HG02852 (cell line): ENCODE results near the gene ATRN.

Experiments used
- ATAC-seq: cut with Tn5 transposase; IDR thresholded peaks from one replicate; pipeline ENCODE4 v1.9.1; 2021; ENCODE audit warnings: mild to moderate bottlenecking, moderate library complexity; ENCODE audit not compliant: unreplicated experiment

The ATRN gene

DNA sequence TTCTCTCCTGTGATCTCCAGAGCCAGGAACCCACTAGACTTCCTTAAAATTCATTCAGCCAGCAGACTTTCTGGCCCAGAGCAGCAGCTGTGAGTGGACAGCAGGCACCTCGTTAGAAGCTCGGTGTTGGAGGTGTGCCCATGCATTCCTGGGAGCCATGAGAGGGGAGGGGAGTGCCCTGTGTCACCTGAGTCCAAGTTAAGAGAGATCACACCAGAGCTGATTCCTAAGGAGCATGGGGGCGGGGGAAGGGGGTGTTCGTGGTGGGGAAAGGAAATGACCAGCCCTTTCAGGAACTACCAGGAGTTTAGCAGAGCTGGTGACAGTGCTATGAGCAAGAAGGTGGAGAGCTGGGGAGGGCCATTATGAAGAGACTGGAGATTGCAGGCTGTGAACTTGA, 145.4 kb downstream of the ATRN start:
- ATAC-seq: no peak

DNA sequence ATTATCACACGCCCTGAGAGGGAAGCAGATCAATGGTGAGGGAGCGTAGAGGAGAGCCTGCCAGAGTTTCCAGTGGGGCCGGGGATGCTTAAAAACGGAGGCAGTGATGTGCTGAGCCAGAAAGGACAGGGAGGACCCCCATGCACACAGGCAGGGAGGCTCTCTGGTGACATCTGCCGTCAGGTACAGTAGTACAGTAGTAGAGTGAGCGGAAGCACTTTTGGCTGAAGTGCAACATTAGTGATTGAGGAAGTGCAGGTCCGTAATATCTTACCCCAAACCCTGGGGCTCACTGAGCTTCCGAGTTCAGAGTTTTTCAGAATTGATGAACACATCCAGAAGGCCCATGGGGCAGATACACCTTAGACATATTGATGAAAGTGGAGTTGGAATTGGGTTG, 150.3 kb downstream of the ATRN start:
- no peak for ATAC-seq

DNA sequence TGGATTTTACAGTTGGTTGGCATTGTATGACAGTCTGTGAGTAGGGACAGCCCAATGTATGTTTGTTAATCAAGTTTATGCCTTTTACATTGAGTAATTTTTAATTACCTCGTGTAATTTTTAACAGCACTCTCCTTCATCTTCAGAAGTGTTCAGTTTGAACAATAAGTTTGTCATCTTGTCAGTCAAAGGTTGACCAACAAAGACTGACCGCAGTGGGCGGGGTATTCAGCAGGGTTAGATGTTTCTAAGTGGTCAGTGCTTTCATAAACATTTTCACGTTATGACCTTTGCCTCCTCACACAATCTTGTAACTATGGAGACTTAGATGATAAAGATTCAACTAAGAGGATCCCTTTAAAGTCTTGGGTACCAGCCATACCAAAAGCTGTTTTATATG, 151.6 kb downstream of the ATRN start:
- ATAC-seq: no peak

DNA sequence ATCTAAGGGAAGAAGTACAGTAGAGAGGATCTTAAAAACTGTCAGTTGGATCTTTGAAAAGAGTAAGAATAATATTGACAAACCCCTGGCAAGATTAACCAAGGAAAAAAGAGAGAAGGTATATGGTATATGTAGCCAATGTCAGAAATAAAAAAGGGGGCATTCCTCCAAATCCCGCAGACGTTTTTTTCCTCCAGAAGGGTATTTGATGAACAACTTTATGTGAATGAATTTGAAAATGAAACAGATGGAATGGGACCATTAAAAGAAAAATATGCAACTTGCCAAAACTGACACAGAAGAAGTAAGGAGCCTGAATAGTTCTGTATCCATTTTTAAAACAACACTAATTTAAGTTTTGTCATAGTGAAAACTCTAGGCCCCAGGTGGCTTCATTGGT, 156.7 kb downstream of the ATRN start:
- no peak for ATAC-seq

DNA sequence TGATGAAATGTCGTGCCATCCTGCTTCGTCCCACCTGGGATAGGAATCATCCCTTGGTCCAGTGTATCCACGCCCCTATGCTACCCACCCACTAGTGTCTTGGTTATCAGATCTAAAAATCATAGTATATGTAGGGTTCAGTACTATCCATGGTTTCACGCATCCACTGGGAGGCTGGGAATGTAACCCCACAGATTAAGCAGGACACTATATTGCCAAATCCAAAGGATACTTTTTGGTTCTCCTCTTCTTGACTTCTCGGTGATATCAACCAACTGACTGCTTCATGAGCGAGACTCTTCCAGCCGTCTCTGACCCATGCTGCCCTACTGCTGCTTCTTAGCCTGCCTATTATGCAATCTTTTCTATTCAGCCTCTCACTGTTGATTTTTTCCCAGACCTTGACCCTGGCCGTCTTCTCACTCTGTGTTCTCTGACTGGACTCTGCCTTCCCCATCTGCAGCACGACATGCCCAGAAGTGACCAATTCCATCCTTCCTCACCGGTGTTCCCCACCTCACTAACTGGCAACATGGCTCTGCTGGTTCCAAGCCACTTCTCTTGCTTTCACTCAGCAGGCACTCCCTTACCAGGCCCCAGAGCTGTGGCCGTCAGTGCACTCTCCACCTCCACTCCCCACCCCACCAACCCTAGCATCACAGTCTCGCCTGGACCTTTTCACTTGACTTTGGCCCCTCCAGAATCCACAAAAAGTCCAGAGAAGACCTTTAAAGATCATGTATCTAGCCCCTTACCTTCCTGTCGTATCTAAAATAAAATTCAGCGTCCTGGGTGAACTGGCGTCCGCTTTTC, 157.9 kb downstream of the ATRN start:
- ATAC-seq: no peak

DNA sequence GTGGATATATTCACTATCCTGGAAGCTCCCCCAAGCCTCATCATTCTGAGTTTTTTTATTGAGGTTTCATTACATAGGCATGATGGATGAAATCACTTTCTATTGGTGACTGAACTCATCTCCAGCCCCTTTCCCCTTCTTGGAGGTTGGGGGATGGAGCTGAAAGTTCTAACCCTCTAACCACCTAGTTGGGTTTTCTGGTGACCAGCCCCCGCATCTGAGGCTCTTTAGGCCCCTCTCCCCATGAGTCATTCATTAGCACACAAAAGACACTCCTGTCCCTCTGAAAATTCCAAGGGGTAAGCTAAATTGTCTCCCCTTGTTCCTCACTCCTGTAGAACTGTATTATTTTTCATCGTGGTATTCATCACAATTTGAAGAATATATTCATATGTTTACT, 159.1 kb downstream of the ATRN start:
- ATAC-seq: no peak

DNA sequence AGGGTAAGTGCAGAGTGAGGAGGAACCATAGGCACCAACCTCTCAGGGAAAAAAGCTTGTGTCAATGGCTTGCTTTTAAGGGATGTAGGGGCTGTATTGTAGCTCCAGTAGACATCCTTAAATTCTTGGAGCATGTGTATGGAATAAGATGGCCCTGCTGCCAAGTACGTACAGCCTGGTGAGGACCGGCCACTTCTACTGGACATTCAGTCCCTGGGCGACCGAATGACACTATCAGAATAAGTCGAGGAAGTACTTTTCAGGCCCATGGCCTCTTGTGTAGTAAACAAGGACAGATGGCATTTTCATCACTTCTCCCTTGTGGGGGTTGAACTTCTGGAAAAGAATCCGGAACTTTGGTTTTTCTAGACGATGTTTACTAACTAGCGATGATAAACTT, 159.6 kb downstream of the ATRN start:
- ATAC-seq: no peak

DNA sequence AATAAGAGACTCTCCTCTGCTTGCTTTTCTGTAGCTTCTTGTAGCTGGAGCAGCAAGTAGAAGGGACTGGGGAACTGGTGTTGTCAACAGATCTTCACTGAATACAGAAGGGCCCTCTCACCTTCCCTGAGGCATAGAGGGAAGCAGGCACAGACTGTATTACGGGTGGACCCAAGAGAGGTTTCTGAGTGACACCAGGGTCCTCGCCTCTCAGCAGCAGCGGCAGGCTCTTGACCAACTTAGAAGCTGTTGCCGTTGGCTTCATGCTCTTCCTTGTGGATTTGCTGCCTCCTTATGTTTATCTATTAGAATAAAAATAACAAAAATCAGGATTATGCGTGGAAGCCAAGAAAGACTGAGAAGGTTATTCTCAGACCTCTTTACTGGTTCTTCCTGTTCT, 160.7 kb downstream of the ATRN start:
- no peak for ATAC-seq

DNA sequence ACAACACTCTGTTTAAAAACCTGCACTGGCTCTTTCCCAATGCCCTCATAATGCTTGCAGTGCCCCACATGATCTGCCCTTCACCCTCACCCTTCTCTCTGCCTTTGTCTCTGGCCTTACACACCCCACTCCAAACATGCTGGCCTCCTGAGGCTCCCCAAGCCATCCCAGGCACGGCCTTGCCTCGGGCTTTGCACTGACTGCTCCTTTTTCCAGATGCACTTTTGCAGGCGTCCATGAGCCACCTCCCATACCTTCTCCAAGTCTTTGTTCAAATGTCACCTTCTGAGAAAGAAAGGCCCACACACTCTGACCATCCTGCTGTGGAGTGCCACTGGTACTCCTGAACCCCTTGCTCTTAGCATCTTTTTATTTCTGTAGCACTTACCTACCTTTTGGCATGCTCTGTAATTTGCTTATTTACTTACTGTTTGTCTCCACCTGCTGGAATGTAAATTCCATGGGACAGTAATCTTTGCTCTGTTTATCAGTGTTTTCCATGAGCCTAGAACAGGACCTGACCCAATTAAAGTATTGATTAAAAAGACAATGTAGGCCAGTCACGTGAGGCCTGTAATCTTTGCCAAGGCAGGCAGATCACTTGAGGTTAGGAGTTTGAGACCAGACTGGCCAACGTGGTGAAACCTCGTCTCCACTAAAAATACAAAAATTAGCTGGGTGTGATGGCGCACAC, 161.6 kb downstream of the ATRN start:
- ATAC-seq: no peak

DNA sequence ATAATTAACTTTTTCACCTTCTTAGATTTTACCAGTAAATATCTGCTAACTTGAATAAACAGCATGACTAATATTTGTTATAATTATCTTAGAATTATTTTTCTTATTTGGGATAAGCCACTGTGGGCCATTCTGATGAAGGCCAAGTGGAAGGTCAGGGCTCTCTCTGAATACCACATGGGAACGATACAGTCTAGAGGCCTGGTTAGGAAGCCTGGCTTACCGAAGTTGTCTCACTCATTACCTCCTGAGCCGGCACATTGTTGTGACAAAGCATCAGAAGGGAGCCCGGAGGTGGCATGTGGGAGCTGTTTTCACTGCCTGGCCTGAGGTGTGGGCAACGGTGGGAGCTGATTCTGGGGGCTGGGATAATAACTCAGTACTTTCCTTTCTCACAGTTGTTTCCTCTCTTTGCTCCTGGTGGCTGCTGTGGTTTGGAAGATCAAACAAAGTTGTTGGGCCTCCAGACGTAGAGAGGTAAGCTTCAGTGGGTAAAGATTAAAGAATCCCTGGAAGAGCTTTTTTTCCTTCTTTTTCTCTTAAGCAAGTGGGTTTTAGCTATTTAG, 163.2 kb downstream of the ATRN start:
- no peak for ATAC-seq

DNA sequence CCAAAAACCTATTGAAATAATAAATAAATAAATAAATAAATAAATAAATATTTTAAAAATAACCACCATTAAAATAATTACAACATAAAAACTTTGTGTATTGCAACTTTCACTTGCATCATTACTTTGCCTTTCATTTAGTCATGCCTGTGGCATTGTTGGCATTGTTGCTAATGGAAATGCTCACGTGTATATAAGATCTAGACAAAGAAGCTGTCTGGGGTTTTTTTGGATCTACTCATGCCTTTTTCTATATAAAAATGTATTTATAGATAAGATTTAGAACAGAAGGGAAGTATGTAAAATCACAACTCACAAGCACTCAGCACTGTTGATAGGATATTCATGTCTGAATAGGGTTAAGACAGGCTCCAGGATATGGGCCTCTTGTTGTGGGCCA, 164.5 kb downstream of the ATRN start:
- no peak for ATAC-seq

DNA sequence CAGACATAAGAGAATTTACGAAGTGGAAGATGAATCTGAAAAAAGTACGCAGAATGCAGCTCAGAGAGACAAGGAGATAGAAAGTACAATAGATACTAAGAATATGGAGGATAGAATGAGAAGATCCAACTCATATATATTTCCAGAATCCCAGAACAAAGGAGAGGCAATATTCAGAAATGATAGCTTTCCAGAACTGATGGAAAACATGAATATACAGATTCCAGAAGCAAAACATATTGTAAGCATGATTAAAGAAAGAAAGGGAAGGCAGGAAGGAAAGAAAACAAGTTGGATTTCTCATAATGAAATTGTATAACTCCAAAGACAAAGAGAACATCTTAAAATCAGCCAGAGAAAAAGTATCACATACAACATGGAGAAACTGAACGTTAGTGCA, 169.4 kb downstream of the ATRN start:
- ATAC-seq: no peak

DNA sequence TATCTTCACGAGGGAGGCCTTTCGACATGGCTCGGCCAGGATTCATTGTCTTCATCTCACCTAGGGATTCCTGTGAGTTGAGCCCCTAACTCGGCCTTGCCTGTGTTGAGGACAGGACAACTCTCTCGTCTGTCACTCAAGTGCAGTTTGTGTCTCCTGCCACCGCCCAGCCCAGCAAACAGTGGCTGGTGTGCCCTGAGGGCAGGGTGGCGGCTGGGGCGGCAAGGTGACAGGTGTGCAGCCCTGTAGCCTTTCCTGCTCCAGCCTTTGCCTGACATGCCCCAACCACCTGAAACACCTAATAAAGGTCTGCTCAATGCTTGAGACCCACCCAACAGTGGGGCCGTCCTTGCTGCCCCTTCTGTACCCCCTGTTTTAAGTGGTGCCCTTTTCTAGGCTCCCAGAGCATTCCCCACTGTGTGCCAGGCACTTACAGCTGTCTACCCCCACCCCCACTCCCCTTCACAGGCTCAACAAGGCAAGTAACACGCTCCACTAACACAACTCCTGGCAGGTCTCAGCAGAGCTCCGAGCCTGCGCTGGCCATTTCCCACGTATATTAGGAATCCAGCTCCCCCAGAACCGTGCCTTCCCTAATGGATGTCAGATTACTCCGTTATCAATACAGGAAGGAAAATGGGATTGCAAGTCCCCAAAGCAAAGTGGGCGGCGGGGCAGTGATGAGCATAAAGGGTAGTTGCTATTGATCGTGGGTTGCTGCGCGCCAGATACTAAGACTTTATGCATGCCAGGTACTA, 174.7 kb downstream of the ATRN start:
- ATAC-seq: no peak

DNA sequence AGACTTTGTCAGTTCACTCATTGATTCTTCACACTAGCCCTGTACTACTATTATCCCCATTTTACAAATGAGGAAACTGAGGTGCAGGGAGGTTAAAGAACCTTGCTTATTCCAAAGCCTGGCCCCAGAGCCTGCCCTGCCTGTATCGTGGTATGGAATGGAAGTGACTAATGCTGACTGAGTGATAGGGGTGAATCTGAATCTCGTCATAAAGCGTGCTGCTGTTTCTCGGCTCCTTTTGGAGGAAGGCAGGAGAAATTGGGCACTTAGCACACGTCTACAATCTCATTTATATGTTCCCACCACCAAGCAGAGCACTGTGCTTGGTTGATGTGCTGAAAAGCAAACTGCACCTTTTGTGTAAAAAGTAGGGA, 175.2 kb downstream of the ATRN start:
- ATAC-seq: no peak

DNA sequence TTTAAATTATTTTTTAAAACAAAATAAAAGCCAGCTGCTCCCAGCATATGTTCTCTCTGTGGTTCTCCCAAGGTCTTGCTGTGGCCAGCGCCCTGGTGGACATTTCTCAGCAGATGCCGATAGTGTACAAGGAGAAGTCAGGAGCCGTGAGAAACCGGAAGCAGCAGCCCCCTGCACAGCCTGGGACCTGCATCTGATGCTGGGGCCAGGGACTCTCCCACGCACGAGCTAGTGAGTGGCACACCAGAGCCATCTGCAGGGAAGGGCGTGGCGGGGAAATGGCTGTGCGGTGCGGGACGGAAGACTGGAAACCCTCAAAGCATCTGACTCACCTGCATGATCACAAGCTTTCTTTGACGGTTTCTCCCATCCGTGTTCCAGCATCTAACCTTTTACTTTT, 175.8 kb downstream of the ATRN start:
- ATAC-seq: no peak

DNA sequence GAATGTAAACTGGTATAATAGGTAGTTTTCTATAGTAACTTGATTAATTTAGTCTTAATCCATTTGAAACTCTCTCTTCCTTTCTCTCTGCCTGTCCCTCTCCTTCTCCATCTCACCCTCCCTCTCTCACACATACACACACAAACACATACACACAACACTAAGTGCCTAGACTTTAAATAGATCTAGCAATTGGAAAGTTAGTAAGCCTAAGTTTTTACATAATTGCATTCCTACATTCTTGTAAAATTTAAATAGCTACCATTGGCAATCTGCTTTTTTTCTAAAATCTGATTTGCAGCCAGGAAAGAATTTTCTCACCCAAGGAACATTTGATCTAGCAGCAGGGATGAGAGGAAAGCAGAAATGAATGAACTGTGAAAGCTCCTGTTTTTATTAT, 176.7 kb downstream of the ATRN start:
- no peak for ATAC-seq

DNA sequence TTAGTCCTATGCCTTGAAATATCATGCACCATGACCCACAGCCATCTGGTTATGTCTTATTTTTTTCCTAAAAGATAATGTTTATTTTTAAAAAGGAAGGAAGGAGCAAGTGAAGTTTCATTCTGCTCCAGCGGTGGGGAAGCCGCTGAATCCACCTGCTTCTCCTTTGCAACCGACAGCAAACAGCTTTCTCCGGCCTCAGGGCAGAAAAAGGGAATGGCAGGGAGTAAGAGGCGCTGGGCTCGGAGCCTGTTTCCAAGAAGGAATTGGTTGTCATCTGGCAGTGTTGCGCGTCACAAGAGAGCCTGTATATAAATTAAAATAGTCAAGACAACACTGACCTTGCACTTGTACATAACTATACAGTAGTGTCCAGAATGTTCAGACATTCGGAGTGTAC, 178.1 kb downstream of the ATRN start:
- no peak for ATAC-seq

DNA sequence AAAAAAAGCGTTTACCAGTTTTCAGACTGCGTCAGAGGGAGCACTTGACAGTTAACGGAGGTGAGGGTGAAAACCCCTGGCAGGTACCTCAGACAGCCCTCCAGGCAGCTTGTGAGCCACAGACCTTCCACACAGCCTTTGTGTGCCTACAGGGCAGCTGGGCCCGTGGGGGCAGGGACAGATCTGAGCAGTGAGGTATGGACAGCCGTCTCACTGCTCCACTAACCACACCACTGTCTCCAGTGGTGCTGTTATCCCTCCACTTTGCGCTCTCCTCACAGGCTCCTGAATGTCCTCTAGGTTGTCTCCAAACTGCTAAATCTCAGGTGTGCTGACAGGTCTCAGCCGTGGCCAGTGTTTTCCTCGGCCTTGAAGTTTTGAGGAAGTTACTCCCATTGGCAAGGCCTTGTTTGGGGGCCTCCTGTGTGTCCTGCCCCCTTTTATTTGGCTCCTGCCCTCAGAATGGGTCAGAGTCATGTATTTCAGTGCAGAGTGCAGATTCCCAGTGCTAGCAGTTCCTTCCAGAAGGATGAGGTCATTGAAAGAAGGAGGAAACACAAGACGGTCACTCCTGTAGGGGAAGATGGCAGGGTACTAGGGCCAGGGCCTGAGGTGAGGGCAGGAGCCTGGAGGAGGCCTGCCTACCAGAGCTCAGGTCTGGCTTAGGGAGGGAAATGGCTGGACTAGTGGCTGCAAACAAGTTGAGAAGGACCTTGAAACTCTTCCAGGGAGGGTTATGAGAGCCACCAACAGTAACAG, 180.6 kb downstream of the ATRN start:
- no peak for ATAC-seq

DNA sequence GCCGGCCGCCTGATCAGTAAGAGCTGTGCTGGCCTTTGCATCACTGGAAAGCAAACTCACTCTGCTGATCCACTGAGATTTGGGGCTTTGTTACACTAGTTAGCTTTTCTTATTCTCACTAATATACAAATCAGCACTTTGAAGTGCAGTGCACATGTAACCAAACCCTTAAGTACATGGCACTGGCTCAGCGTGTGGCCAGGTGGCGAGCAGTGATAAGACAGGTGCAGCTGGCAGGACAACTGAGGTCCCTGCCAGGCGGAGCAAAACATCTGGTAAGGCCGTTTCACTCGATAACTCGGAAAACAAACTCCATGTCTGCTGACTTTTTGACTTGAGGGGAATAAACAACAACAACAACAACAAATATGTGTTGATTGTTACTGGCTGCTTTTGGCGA, 181.4 kb downstream of the ATRN start:
- no peak for ATAC-seq

DNA sequence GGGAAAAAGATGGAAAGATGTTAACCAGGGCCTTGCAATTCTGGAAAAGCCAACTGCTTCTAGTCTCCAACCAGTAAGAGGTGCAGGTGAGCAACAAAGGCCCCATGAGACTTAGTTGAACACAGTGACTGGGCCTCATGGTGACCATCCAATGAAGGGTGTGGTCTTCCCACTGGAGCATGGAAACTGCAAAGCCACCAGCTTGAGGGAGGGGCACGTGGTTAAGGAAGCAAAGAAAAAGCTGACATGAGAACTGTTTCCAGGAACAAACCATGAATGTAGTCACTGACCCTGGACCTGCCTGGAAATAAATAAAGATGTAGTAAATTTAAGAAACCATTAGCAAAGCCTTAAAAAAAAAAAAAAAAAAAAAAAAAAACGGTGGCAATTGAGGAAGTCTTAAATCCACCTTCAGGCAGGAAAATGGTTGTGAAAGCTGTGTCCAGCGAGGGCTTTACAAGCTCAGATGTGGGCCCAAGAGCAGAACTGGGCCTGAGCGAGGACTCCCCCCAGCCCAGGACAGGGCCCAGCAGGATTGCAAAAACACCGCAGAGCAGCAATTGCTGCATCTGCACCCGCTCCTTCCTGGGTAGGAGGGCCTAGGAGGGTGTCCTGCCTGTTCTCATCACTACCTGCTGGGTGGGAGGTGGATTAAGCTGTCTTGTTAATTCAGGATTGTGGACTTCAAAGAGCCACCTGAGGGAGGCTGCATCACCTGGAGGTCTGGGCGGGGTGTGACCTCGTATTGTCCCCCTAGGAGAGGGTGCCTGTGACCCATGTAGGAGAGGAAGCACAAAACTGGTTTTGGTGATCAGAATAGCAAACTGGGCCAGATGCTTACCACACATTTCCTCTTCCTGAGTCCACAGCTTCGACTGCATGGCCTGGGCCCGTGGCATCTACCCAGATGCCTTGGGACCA, 182.1 kb downstream of the ATRN start:
- no peak for ATAC-seq
